HG03558 (cell line): ENCODE results near the gene IP6K2.

Experiments used
- ATAC-seq: cut with Tn5 transposase; IDR thresholded peaks from one replicate; pipeline ENCODE4 v1.9.1; 2021; ENCODE audit warnings: moderate number of reproducible peaks; ENCODE audit not compliant: unreplicated experiment; ENCODE audit errors: extremely low read depth

The IP6K2 gene

DNA sequence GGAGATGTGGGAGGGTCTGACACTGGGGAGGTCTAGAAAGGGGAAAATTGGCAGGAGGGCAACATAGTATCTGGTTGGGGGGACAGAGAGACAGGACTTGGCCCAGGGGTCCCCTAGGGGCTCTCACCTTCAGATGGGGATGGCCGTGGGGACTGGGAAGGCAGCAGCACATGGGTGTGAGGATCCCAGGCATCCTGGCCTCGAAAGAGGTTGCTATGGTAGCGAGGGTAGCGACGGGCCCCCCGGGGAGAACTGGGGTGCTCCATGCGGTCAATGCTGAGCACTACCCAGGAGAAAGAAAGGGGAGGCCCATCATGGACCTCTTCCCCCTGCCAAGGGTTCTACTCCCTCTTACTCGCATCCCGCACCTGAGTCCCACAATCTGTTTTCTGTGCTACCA lies 69.3 kb downstream of the IP6K2 start:
- no peak for ATAC-seq

DNA sequence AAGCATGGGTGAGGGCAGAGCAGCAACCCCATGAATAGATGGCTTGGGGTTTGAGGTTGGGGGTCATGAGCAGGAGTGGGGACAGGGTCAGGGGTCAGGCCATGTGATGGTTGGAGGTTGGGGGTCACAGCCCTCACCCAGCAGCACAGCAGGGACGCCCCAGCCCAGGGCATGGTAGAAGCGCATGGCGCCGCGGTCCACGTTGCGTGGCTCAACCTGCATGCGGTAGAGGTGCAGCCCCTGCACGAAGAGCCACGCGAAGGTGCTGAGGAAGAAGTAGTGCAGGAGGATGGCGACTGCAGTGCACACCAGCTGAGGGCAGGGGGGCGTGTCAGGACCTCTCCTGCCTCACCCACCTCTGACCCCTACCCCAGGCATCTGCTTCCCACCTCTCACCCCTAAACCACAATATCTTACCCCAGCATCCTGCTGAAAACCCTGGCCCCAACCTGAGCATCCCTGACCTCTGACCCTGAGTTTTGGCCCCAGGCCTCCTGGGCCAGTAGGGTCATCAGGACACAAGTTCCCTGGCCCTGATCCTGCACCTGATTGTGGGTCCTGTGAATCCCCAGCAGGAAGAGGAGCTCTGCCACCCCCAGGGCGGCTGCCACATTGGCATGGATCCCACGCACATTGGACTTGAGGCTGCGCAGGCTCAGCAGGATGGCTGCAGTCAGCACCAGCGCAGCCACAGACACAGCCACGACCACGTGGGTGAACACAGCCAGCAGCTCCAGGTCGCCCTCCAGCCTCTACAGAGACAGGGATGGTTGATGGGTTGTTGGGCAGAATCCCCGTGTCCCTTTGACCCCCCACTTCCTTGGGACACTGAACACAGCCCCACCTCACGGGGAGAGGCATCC lies 71.9 kb downstream of the IP6K2 start:
- ATAC-seq: no peak

DNA sequence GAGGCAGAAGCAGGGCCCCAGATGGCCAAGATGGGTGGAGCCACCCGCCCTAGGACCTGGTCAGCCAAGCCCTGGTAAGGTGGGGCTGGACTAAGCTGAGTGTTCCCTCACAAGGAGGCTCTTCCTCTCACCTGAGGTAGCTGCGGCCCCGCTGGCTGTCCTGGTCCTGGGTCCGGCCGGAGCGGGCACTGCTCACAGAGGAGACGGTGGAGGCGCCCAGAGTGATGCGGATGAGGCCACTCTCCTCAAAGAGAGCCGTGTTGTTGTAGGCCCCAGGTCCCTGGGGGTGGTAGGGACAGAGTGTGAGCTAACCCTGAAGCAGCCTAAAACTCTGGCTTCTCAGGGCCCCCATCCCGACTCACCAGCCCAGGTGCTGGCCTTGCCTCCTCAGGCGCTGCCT lies 74.4 kb downstream of the IP6K2 start:
- ATAC-seq: no peak

DNA sequence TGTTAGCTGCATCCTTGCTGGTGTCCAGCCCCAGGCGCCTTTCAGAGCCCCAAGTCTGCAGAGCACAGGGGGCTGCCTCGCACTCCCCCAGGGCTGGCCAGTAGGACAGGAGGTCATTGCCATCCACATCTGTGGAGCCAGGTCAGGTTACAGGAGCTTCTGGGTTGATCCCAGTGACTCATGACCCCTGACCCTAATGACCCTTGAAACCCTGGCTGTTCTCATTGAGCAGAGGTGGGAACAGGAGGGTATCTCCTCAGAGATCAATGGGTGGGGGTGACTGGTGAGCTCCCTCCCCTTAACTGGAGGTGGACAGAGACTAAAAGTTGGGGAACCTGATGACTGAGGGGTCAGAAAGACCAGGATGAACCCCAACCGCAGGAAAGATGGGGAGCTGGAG lies 75.6 kb downstream of the IP6K2 start:
- no peak for ATAC-seq

DNA sequence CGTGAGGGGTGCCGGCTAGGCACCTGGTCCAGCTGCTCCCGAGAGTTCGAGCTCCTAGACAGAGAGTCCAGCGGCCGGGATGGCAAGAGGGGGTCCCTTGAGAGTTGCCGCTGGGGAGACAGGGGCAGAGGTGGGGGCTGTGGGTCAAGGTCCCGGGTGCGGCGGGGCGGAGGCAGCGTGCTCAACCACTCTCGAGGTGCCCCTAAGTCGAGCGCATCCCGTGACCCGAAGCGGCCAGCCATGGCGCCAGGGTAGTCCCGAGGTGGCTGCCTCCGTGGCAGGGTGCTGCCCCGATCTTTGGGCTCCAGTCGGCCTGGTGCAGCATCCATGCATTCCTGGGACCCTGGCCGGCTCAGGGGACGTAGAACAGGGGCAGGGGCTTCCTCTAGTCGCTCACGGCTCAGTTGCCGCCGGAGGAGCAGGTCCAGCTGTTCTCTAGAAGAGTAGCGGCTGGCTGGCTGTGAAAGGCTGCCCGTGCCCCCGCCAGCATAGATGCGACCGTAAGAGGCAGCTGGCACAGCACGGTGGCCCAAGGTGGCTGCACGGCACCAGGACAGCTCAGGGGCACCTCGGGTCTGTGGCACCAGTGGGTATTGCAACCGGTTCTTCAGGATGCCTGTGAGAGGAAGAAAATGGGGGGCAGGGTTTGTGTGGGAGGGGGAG lies 76.9 kb downstream of the IP6K2 start:
- no peak for ATAC-seq
